ENCODE measurements around the gene PPP1R12B. TPM values are rescaled to one million over a fixed set of nuclear protein-coding genes. Genes with fewer than 3 reads are reported as not detected.
A peak's percentile ranks its signal among the peaks of the same experiment; 100 is the strongest.
"Not testable (repeated sequence)": the region's sequence is repeated elsewhere in the genome, so short reads cannot be mapped to it uniquely, and the experiment has no call there.

Gene PPP1R12B
- total and polyA plus RNA-seq, 5 experiments from 2014 or later = 4.6 to 29.8 (median 7.7) TPM

DNA sequence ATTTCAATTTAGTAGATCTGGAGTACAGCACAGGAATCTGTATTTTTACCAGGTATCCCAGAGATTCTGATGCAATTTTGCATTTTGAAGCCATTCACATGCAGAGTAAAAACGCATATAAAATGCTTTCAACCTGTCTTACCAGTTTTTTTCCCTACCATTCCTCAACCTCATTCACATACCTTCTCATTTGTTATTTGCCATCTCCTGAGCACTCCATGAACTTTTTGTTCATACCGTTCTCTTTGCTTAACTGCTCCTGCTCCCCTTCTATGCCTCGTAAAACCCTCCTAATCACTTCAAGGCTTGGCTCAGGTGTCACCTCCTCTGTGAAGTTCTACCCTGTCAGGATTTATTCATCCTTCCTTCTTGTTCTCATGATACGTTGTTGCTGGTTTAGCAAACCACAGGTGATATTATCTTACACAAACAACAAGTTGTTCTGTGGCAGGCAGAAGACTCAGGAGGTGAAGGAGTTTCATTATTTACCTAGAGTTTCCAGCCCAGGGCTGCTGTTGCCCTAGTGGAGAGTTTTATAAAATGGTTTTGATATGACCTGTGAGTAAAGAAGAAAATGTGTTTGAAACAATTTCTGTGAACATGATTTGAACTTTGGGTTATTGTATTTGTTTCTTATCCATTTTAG is 31.5 kb downstream of the PPP1R12B start:
- H3K4me1 Mint-ChIP-seq = peaks cover 20 to 38% (median 24%) of the 10 kb centered on the region in 4 donors
- H3K36me3 Mint-ChIP-seq, POLR2A ChIA-PET, H3K27me3 Mint-ChIP-seq, H3K9me3 Mint-ChIP-seq: not testable (repeated sequence)
- ATAC-seq = peak; percentile 23 to 48
- H3K27ac Mint-ChIP-seq = peak overlapping the region in 4 of 10 donors; percentile 1 to 81 (median 52)
- peak in 2 of 10 donors; percentile 6 to 17 for DNase-seq
- peak overlapping the region in 8 of 10 donors; percentile 1 to 44 (median 9) for H3K4me3 Mint-ChIP-seq

DNA sequence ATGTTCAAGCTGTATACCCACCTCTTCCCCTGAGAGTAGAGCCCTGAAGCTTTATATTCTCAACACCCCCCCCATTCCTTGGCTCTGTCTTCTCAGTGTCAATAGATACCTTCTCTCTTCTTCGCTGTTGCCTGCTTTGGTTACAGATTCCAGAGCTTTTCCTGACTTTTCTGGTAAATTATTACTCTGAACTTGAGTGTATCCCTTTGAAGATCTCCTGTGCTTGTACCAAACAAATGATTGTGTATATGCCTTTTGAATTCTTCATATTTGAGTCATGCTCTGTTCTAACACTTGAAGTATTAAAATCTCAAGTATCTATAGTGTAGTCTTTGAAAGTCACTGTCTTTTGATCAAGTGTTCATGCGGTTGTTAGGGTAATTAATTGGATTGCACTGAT is 32.0 kb downstream of the PPP1R12B start:
- H3K36me3 Mint-ChIP-seq, H3K9me3 Mint-ChIP-seq, POLR2A ChIA-PET, ATAC-seq, DNase-seq, H3K27me3 Mint-ChIP-seq: not testable (repeated sequence)
- Mint-ChIP-seq H3K27ac (peak overlapping the region in 1 of 10 donors; percentile 58), H3K4me3 (peak overlapping the region in 1 of 10 donors; percentile 27), H3K4me1 (peaks cover 17 to 38% (median 21%) of the 10 kb centered on the region in 4 donors)

DNA sequence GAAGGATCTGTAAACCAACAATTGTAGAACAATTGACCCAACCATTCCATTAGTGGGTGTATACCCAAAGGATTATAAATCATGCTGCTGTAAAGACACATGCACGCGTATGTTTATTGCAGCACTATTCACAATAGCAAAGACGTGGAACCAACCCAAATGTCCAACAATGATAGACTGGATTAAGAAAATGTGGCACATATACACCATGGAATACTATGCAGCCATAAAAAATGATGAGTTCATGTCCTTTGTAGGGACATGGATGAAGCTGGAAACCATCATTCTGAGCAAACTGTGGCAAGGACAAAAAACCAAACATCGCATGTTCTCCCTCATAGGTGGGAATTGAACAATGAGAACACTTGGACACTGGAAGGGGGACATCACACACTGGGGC is 33.4 kb downstream of the PPP1R12B start:
- DNase-seq, POLR2A ChIA-PET, H3K9me3 Mint-ChIP-seq, H3K27me3 Mint-ChIP-seq, H3K4me3 Mint-ChIP-seq, ATAC-seq, H3K36me3 Mint-ChIP-seq, H3K27ac Mint-ChIP-seq: not testable (repeated sequence)
- peaks cover 16 to 36% (median 21%) of the 10 kb centered on the region in 4 donors for H3K4me1 Mint-ChIP-seq

DNA sequence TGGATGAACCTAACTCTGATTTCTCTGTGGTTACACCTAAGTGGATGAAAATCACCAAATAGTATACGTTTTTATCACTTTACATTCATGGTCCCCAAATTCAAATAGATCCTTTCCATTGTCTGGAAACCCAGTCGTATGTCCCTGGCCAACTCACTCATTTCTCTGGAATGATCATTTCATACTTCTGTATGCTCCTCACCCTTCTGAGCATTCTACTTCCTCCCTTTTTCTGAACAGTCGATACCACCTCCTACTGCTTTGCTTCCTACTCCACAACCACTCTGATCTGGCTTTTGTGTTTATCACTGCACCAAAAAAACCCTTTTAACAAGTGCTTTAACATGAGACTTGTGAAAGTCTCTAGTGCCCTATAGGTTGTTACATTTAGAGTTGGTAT is 47.3 kb downstream of the PPP1R12B start:
- H3K9me3 Mint-ChIP-seq, POLR2A ChIA-PET, H3K36me3 Mint-ChIP-seq, H3K27me3 Mint-ChIP-seq, ATAC-seq, DNase-seq, H3K4me3 Mint-ChIP-seq: not testable (repeated sequence)
- Mint-ChIP-seq H3K27ac (peak overlapping the region in 2 of 10 donors; percentile 0 to 2), H3K4me1 (peaks cover 2 to 13% (median 10%) of the 10 kb centered on the region in 4 donors)

DNA sequence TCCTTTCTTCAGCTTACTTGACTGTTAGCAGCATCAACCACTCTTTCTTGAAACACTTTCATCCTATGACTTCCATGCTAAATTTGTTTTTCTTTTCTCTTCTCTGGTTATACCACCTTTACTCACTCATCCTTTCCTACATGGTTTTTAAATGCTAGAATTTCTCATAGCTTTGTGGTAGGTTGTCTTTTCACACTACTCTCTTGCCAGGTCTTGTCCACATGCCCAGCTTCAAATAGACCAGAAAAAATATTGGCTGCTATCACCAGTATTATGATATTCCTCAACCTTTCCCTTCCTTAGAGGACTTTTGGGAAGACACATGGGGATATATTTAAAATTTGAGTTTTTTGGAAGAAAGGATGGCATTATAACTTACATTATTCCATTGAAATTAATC is 48.8 kb downstream of the PPP1R12B start:
- no peaks in the 10 kb centered on the region for H3K9me3 Mint-ChIP-seq
- peaks cover 2 to 17% (median 13%) of the 10 kb centered on the region in 4 donors for H3K4me1 Mint-ChIP-seq
- POLR2A ChIA-PET = no interaction called here
- H3K36me3 Mint-ChIP-seq = no peaks in the 10 kb centered on the region
- H3K4me3 Mint-ChIP-seq = no peak overlapping the region
- H3K27ac Mint-ChIP-seq = peak overlapping the region in 1 of 10 donors; percentile 1
- no peaks in the 10 kb centered on the region for H3K27me3 Mint-ChIP-seq
- DNase-seq (no peak), ATAC-seq (no peak)

DNA sequence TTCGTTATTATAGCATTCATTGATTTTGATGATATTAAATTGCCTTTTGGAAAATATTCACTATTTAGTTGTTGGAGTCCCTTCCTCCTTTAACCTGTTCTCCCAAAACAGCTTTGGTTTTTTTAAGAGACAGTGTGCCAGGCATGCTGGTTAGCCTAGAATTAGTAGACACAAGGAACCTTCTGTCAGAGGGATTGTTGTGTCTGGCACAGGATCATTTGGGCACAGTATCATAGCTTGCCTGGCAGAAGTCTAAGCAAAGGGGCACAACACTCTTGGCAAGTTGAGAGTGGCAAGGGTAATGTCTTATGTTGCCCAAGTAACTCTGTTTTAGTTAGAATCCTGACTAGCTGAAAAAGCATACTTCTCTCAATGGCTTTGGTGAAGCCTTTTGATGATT is 49.9 kb downstream of the PPP1R12B start:
- POLR2A ChIA-PET, ATAC-seq, DNase-seq, H3K9me3 Mint-ChIP-seq, H3K27me3 Mint-ChIP-seq, H3K36me3 Mint-ChIP-seq, H3K27ac Mint-ChIP-seq, H3K4me3 Mint-ChIP-seq: not testable (repeated sequence)
- H3K4me1 Mint-ChIP-seq = peaks cover 2 to 19% (median 14%) of the 10 kb centered on the region in 4 donors

DNA sequence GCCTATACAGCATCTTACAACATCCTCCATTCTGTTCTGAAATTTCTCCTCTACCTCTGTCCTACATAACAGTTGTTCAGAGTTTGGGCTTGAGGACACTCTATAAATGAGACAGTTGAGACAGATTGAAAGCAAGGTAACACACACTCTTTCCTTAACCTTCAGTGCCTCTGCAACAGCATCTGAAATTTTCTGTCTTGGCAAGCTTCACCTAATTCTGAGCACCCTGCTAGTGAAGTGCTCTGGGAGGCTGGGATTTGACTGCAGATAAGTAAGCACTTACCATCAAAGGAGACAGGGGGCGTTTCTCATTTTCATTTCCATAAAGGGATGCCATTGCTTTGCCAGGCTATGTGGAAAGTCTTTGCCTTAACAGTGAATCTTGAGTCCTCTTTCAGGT is 53.3 kb downstream of the PPP1R12B start:
- H3K4me3 Mint-ChIP-seq, POLR2A ChIA-PET, H3K27me3 Mint-ChIP-seq, H3K9me3 Mint-ChIP-seq, ATAC-seq, DNase-seq, H3K36me3 Mint-ChIP-seq: not testable (repeated sequence)
- Mint-ChIP-seq H3K27ac (peak overlapping the region in 1 of 10 donors; percentile 41), H3K4me1 (peaks cover 5 to 10% (median 8%) of the 10 kb centered on the region in 4 donors)

DNA sequence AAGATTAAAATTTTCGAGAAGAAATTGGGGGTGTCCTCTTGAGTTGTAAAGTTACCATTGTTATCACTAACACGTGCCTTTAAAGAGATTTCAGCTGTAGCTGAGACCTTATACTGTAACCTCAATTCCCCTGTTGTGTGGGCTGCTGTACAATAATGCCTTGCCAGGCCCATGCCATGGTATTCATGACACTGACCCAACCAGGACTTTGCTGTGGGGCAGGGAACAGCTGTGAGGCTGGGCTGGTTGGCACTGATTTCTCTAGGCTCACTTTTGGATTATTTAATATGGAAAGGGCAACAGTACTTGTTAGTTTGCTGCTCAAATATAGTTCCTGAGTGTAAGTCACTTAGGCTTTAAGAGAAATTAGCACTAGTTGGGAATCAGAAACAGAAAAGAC is 54.9 kb downstream of the PPP1R12B start:
- peaks cover 6 to 15% (median 8%) of the 10 kb centered on the region in 4 donors for H3K4me1 Mint-ChIP-seq
- H3K27me3 Mint-ChIP-seq, H3K9me3 Mint-ChIP-seq, ATAC-seq, H3K36me3 Mint-ChIP-seq, POLR2A ChIA-PET, H3K4me3 Mint-ChIP-seq, H3K27ac Mint-ChIP-seq, DNase-seq: not testable (repeated sequence)

DNA sequence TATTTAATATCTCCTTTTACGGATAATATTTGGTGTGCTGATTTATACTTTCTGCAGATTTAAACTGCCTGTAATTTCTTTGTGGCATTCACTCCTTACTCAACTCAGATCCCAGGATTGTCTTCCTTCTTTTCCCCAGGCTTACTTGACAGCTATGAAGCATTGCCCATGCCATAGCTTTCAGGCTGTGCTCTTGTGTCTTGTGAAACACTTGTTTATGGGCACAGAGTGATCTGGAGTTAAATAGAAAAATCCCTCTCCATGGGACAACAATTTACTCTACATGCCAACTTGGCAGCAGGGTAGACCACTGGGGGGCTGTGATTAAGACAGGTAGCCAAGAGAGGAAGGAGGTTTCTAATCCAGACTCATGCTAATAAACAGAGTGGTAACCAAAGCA is 57.4 kb downstream of the PPP1R12B start:
- Mint-ChIP-seq H3K27me3 (no peaks in the 10 kb centered on the region), H3K36me3 (no peaks in the 10 kb centered on the region), H3K27ac (peak overlapping the region in 1 of 10 donors; percentile 35), H3K4me3 (no peak overlapping the region), H3K9me3 (no peaks in the 10 kb centered on the region), H3K4me1 (peaks cover 6 to 15% (median 8%) of the 10 kb centered on the region in 4 donors)
- DNase-seq (no peak), ATAC-seq (no peak)
- POLR2A ChIA-PET = no interaction called here

DNA sequence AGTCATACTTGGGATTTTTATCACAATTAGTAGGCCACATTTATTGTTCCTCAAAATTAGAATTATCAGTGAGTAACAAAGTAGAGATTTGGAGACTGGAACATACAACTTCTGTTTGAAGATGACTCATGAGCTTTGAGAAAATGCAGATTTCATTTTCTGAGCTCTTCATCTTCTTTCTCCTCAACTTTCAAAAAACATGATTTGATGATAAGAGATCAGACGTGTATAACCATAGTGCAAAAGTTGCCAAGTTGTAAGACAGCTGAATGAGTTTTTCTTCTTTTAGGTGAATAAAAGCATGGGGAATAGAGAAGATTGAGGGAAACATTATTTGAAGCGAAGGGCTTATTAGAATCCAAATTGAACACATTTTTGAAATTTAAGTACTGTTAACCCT is 58.4 kb downstream of the PPP1R12B start:
- POLR2A ChIA-PET, H3K9me3 Mint-ChIP-seq, H3K4me3 Mint-ChIP-seq, H3K27me3 Mint-ChIP-seq, H3K27ac Mint-ChIP-seq, ATAC-seq, H3K36me3 Mint-ChIP-seq, DNase-seq: not testable (repeated sequence)
- H3K4me1 Mint-ChIP-seq = peaks cover 5 to 13% (median 8%) of the 10 kb centered on the region in 4 donors

DNA sequence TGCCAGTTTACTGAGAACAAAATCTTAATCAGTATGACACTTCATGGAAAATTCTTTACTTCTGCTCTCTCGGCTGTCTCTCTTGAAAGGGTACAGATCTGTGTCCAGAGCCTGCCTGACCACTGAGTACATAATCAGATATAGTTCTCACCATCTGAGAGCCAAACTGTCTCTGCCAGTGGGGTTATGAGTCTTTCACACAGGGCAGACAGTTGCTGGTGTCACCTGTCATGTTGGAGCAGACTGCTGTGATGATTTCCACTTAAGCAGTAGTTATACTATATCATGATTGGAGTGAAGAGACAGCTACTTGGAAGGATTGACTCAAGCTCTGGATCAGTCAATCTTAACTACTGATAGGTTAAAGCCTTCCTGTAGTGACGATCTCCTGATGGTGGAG is 58.9 kb downstream of the PPP1R12B start:
- H3K27me3 Mint-ChIP-seq, ATAC-seq, H3K36me3 Mint-ChIP-seq, DNase-seq, POLR2A ChIA-PET, H3K27ac Mint-ChIP-seq, H3K9me3 Mint-ChIP-seq, H3K4me3 Mint-ChIP-seq: not testable (repeated sequence)
- H3K4me1 Mint-ChIP-seq = peaks cover under 1 to 13% (median 7%) of the 10 kb centered on the region in 4 donors

DNA sequence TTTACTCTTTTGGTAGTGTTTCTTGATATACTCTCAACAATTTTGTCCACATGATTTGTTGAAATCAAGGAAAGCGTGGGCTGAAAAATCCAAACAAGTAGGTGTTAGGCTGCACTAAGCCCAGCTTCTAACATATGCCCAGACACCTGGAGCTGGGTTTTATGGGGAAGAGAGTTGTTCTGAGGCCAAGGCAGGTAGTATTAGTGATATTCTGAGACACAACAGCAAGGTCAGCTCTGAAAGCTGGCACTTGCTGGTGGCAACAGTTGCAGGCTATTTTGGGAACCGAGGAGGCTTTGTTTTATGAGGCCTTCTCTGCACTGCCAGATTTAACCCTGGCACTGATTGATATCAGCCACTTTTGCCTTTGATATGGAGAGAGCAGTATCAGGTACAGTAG is 61.8 kb downstream of the PPP1R12B start:
- H3K4me1 Mint-ChIP-seq = peaks cover 0 to 11% (median 7%) of the 10 kb centered on the region in 4 donors
- H3K27ac Mint-ChIP-seq, H3K27me3 Mint-ChIP-seq, H3K4me3 Mint-ChIP-seq, H3K9me3 Mint-ChIP-seq, ATAC-seq, H3K36me3 Mint-ChIP-seq, POLR2A ChIA-PET, DNase-seq: not testable (repeated sequence)

DNA sequence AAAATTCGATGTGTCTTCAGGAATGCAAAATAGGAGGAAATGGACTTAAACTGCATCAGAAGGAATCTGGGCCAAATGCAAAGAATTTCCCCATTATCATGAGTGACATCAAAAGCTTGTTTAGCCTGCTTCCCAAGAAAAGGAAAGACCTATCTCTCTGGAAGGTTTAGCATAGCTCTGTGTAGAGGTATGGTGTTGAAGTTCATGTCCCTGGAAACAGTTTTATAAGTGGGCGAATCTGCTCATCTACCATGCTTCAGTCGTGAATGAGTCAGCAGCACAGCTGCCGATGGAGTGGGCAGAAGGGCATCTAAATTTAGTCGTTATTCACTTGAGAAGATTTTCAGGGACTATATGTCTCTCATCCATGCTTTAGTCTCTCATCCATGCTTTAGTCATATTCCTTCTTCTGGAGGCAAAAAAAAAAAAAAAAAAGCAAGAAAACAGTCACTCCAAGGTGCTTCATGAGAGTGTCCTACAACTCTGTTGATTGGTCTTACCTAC is 62.4 kb downstream of the PPP1R12B start:
- H3K27me3 Mint-ChIP-seq, ATAC-seq, H3K36me3 Mint-ChIP-seq, H3K9me3 Mint-ChIP-seq, POLR2A ChIA-PET, DNase-seq, H3K27ac Mint-ChIP-seq, H3K4me3 Mint-ChIP-seq: not testable (repeated sequence)
- peaks cover 0 to 10% (median 6%) of the 10 kb centered on the region in 4 donors for H3K4me1 Mint-ChIP-seq

DNA sequence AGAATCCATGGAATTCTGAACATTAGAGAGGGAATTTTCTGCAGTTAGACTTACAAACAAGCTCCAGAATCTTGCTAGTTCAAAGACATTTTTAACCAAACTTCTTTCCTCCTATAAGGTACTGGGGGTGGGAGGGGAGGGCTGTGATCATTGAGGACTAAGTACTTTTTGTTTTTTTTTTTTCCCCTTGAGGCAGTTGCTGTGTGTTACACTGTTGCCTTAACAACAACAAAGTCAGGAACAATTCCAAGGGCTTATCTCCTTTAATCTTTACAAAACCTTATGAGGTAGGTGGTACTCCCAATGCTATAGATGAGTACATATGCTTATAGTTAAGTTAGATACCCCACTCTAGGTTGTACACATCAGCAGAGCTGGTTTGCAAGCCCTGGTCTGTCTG is 62.9 kb downstream of the PPP1R12B start:
- Mint-ChIP-seq H3K27me3 (no peaks in the 10 kb centered on the region), H3K27ac (no peak overlapping the region), H3K4me1 (peaks cover 0 to 8% (median 5%) of the 10 kb centered on the region in 4 donors), H3K9me3 (no peaks in the 10 kb centered on the region), H3K4me3 (no peak overlapping the region), H3K36me3 (no peaks in the 10 kb centered on the region)
- POLR2A ChIA-PET = no interaction called here
- DNase-seq (no peak), ATAC-seq (no peak)

Measured in naive thymus-derived CD8-positive, alpha-beta T cell (primary cell).